HG03378 (cell line): ENCODE results near the gene DIDO1.

Experiments
- ATAC-seq: cut with Tn5 transposase; IDR thresholded peaks from one replicate; pipeline ENCODE4 v1.9.1; 2021; ENCODE audit warnings: mild to moderate bottlenecking, moderate library complexity; ENCODE audit not compliant: unreplicated experiment

DIDO1 gene

DNA sequence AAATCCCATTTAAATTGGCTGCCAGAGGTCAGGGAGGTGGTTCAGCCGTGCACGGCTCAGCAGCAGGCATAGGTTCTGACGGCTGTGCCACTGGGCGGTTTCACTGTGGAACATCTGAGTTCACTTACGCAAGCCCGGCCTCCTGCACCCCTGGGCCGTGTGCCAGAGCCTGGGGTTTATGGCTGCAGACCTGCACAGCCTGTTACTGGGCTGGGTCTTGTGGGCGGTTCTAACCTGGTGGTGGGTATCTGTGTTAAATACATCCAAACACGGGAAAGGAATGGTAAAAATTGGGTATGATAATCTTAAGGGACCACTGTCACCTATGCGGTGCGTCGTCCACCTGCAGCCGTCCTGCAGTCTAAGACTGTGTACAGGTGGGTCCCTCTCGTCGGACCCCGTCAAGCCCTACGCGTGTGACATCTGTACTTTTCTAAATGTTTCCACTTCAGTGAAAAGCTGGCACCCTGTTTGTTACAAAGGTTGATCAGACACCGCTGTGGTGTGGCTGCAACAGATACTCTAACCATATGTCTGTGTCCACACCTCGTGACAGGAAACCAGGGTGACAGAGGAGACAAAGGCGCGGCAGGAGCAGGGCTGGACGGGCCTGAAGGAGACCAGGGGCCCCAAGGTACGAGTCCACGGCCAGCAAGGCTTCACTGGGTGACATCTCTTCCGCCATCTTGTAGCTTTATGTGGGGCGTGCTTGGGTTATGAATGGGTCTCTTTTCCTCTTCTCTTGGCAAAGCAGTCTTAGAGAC lies 88.0 kb downstream of the DIDO1 start:
- ATAC-seq: no peak

DNA sequence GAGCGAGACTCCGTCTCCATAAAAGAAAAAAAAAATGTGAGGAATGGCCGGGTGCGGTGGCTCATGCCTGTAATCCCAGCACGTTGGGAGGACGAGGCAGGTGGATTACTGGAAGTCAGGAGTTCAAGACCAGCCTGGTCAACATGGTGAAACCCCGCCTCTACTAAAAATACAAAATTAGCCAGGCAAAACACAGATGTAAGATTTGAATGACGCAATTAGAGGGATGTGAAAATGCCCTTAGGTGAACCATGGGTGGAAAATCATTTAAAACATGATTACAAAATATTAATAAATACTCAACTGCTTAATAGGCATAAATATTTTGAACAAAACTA lies 88.5 kb downstream of the DIDO1 start:
- ATAC-seq: no peak

DNA sequence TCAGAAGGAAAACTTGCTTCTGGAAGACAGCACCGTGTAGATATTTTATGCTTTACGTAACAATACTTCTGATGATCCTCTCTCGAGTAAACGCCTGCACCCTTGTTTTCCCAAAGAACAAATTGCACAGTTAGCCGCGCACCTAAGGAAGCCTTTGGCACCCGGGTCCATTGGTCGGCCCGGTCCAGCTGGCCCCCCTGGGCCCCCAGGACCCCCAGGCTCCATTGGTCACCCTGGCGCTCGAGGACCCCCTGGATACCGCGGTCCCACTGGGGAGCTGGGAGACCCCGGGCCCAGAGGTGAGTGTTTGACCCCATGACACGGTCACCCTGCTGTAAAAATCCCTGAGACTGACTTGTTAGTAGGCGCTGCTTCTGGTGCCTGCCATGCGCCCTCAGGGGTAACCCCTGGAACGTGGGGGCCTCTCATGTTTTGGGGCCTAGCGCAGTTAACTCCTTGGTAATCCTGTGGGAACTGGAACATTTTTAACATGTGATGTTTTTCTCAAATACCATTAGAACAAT lies 89.3 kb downstream of the DIDO1 start:
- no peak for ATAC-seq

DNA sequence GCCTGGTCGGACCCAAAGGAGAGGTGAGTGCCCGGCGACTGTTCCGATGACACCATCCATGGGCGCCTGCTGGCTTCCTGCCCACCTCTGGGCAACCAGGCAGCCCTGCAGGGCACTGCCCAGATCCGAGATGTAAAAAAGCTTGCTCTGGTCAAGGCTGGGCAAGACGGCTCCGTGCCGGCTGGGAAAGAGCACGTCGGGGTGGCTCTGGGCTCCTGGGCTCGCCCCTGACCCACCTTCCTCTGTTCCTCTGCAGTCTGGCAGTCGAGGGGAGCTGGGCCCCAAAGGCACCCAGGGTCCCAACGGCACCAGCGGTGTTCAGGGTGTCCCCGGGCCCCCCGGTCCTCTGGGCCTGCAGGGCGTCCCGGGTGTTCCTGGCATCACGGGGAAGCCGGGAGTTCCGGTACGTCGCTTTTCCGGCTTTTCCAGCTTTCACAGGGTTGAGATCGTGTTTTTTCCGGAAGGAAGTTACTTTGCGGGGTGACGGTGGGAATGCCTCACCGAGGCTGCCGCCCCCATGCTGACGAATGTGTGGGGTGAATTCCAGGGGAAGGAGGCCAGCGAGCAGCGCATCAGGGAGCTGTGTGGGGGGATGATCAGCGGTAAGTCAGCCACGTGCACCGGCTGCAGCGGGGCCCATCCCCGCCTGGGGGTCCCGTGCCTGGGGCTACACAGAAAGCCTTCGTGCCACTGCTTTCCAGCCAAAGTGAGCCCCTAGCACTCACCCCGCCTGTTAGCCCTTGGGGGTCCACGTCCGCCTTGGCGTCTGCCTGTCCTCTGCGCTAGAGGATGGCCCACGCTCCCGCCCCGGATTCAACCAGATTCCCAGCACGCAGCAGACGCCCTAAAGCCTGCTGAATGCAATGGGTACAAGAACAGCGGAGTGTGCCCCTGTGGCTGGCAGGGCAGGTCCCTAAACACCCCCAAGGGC lies 90.1 kb downstream of the DIDO1 start:
- no peak for ATAC-seq

DNA sequence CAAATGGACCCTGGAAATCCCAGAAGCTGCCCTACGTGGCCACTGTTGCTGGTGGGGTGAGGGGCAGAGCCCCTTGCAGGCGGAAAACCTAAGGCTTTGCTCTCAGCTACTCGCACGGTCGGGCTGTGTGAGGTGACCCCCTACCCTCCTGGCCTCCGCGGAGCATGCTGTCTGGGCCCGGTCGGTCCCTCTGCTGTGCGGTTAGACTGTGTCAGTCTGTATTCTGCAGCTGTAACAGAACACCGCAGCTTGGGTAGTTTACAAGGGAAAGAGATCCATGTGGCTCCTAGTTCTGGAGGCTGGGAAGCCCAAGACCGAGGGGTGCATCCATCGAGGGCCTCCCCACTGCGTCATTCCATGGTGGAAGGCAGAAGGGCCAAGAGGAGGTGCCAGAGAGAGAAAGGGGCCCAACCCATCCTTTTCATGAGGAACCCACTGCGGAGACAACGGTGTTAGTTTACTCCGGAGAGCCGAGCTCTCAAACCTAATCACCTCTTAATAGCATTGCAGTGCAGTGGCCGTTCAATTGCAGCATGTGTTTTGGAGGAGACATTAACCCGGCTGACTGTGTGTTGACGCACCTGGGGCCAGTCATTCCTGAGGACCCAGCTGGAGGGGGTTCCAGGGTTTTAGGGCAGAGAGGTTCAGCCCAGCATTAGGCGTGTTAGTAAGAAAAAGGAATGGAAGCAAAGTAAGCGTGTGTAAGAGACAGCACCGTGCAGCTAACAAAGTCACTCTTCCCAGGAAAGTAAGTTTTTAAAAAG lies 91.2 kb downstream of the DIDO1 start:
- no peak for ATAC-seq

DNA sequence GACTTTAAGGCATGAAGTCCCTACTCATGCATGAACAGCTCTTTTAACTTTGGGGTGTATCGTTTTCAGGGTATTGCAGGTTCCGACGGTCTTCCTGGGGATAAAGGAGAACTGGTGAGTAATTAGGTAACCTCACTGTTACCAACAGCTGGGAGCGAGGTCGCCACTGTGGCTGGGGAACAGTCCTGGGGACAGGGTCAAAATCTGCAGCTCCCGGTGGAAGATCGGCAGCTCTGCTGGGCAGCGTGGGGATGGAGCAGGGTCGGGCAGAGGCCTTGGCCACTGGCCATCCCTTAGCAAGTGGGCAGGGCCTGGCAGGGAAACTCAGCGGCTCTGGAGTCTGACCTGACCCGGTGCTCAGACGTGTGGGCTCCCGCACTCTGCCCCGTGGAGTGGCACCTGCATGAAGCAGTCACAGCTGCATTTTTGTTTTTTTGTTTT lies 93.3 kb downstream of the DIDO1 start:
- ATAC-seq: no peak

DNA sequence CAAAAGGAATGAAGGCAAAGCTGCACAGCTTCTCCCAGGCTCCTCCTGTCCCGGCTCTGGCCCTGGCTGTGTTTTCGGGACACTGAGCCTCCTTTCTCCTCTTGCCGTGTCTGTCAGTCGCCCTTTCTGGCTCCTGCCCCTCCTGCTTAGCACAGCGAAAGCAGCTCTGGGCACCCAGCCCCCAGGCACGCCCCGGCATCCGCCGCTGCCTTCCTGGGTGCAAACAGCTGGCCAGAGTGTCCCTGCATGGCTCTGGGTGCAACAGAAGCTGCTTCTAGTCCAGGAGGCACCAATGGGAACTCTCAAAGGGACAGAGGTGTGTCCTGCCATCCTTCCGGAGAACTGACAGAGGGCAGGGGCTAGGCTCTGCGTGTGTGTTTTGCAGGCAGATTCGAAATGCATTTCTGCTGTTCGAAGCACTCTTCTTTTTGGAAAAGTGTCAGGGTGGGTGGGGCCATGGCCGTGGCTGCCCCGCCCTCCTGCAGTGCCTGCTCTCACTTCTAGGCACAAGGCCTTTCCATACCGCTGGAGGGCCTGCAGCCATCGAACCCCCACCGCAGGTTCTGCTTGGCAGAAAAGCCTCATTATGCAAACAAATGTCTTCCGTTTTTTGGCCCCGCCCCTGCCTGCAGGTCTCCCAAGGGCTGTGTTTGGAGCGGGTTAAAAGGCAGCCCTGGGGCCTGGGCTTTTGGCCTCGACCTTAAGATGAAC lies 93.9 kb downstream of the DIDO1 start:
- ATAC-seq: no peak

DNA sequence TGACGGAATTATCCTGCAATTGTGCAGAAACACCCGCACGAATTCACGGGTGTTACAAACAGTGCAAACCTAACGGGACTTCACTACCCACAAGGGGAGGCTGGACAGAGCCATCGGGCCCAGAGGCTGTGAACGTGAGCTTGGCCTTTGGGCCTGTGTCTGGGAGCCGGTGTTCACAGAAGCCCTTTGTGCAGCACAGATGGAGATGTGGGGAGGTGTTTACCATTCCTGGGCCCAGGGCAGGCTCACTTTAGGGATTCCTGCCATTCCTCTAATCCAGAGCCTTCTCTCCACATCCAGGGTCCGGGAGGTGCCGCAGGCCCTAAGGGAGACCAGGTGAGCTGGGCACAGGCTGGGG lies 94.5 kb downstream of the DIDO1 start:
- ATAC-seq: no peak

DNA sequence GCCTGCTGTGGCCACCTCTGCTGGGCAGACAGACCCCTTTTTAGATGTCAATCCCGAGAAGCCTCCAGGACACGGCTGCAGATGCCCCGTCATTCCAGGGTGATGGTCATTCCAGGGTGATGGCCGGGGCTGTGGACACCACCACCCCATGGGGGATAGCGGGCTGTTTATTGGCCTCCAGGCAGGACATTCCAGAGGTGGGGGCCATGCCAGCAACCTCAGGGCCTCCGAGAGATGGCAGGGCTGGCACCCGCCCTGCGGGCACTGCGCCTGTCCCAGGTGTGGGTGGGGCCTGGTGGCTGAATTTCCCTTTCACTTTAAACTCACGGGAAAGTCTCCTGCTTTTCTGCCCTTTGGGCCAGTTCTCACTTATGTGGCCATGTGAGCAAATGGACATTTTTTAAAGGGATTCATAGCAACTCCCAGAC lies 94.9 kb downstream of the DIDO1 start:
- no peak for ATAC-seq

DNA sequence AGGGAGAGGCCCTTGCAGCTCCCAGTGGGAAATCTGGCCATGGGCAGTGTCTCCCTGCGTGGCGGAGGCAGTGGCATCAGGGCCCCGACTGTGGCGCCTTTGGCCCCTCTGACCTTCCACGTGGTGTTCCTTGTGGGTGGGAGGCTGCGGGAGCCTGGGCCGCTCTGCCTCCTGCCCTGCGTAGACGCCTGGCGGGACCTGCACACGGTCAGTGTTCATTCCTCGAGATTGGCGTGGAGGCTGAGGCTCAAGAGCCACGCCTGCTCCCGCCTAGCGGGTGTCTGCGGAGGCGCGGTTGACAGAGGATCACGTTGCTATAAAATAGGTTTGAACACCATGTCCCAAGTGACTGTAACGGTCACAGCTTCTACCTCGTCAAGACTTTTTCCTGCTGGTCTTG lies 95.5 kb downstream of the DIDO1 start:
- no peak for ATAC-seq

DNA sequence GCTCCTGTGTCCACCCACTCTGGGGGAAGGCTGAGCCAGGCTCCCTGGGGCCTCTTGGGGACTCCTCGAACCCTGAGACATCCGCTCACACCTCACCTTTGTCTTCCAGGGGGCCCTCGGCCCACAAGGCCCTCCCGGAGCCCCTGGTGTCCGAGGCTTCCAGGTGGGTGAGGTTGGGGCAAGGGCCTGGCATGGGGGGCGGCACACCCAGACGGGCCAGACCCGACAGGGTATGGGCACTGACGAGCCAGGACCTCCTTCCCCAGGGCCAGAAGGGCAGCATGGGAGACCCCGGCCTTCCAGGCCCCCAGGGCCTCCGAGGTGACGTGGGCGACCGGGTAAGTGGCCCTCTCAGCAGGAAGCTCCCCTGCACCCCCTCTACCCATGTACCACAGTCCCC lies 96.1 kb downstream of the DIDO1 start:
- ATAC-seq: no peak

DNA sequence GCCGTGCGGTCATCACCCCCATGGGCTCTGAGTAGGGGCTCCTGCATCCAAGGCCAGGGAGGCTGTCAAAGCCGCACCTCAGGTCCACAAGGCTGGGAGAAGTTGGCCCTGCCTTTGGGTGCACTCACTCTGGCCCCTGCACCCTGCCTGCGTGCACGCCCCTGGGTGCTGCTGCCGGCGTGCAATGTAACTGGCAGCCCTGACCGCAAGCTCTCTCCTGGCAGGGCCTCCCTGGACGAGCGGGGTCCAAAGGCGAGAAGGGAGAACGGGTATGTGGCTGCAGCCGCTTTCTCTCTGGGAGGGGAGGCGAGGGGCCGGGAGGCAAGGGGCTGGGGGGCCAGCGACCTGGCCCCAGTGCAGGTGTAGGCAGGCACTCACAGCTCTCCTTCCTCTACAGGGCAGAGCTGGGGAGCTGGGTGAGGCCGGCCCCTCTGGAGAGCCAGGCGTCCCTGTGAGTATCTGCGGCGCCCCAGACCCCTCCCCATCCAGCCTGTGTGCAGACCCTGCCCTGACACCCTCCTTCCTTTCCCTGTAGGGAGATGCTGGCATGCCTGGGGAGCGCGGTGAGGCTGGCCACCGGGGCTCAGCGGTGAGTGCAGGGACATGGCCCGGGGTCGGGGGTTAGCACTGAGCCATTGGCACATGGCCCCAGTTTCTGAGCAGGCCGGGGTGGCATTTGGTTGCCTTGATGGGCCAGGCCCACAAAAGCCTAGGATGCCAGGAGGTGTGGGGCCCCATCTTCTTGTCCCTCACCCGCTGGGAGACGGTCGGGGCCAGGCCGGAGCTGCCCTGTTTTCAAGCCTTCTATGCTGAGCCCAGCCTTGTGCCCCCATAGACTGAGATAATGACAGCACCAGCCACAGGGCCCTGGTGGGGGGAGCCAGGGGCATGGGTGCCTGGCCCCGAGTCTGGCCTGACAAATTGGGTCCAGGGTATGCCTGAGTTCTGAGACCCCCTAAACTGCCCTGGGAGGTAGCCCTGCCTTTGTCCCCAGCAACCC lies 96.8 kb downstream of the DIDO1 start:
- no peak for ATAC-seq

DNA sequence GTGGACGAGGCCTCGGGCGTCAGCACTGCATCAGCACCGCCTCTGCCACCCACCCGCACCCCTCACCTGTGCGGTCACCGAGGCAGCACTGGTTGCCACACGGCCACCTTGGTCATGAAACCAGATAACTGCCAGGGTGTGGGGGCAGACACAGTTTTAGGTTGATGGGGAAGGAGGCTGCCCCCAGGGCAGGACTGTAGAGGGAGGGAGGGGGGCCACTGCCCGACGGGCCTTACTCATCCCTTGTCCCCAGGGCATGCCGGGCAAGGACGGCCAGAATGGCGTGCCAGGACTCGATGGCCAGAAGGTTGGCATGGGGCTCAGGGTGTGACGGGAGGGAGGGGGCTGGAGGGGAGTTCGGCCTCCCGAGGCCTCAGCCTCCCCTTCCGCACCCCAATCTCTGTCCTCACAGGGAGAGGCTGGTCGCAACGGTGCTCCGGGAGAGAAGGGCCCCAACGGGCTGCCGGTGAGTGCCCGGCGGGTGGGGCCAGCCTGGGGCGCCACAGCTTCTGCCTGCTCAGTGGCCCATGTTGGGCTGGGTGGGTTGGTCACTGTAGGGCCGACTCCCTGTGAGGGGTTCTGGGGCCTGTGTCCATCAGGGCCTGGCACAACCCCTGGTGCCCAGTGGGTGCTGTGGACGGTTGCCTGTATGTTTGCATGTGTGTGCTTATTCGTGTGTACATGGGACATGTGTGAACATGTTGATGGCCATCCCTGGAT lies 97.6 kb downstream of the DIDO1 start:
- ATAC-seq: no peak

DNA sequence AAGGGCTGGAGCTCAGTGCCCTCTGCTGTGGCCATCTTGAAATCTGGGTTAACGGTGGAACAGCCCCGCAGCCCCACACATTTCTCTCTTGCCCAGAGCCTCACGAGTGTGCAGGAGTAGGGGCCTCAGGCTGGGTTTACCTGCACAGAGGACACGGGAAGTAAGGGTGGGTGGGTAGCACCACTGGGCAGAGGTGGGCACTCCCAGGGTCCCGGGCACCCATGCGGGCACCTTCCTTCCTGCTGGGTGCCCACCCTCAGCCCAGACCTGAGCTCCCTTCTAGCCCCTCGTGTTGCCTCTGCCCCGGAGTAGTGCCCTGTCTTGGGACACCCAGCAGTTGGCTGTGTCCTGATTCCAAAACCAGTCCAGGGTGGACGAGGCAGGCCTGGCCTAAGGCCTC lies 98.3 kb downstream of the DIDO1 start:
- no peak for ATAC-seq
